Measurements from ENCODE around the gene CCNL2.

GRCh38 chr1:1340185-1340584 is 59.0 kb downstream of the CCNL2 start:
- TF ChIP-seq SMC3 (IDR thresholded peaks at IDR 0.05) (no peak), MAX (IDR thresholded peaks at IDR 0.05) (no peak), RFX5 (IDR thresholded peaks at IDR 0.05) (no peak), JUN (IDR thresholded peaks at IDR 0.05) (no peak), HDAC2 (IDR thresholded peaks at IDR 0.05) (no peak), EP300 (IDR thresholded peaks at IDR 0.05) (no peak), MAFK (IDR thresholded peaks at IDR 0.05; ENCODE audit: partially characterized antibody) (no peak), CHD2 (IDR thresholded peaks at IDR 0.05; ENCODE audit: low read length, partially characterized antibody) (no peak), POLR2A (IDR thresholded peaks at IDR 0.05; ENCODE audit: low read length) (no peak)
- TF ChIP-seq, protein P1, sequence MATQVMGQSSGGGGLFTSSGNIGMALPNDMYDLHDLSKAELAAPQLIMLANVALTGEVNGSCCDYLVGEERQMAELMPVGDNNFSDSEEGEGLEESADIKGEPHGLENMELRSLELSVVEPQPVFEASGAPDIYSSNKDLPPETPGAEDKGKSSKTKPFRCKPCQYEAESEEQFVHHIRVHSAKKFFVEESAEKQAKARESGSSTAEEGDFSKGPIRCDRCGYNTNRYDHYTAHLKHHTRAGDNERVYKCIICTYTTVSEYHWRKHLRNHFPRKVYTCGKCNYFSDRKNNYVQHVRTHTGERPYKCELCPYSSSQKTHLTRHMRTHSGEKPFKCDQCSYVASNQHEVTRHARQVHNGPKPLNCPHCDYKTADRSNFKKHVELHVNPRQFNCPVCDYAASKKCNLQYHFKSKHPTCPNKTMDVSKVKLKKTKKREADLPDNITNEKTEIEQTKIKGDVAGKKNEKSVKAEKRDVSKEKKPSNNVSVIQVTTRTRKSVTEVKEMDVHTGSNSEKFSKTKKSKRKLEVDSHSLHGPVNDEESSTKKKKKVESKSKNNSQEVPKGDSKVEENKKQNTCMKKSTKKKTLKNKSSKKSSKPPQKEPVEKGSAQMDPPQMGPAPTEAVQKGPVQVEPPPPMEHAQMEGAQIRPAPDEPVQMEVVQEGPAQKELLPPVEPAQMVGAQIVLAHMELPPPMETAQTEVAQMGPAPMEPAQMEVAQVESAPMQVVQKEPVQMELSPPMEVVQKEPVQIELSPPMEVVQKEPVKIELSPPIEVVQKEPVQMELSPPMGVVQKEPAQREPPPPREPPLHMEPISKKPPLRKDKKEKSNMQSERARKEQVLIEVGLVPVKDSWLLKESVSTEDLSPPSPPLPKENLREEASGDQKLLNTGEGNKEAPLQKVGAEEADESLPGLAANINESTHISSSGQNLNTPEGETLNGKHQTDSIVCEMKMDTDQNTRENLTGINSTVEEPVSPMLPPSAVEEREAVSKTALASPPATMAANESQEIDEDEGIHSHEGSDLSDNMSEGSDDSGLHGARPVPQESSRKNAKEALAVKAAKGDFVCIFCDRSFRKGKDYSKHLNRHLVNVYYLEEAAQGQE (IDR thresholded peaks at IDR 0.05), result no peak
- TF ChIP-seq, protein P2, sequence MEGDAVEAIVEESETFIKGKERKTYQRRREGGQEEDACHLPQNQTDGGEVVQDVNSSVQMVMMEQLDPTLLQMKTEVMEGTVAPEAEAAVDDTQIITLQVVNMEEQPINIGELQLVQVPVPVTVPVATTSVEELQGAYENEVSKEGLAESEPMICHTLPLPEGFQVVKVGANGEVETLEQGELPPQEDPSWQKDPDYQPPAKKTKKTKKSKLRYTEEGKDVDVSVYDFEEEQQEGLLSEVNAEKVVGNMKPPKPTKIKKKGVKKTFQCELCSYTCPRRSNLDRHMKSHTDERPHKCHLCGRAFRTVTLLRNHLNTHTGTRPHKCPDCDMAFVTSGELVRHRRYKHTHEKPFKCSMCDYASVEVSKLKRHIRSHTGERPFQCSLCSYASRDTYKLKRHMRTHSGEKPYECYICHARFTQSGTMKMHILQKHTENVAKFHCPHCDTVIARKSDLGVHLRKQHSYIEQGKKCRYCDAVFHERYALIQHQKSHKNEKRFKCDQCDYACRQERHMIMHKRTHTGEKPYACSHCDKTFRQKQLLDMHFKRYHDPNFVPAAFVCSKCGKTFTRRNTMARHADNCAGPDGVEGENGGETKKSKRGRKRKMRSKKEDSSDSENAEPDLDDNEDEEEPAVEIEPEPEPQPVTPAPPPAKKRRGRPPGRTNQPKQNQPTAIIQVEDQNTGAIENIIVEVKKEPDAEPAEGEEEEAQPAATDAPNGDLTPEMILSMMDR (IDR thresholded peaks at IDR 0.05), result no peak
